Jurkat, Clone E6-1 (cell line): ENCODE data around the gene PTGER3.

Source experiments
- DNase-seq: peaks from one replicate; pipeline ENCODE4 v3.0.0-alpha.2; 2011; ENCODE audit warnings: low read depth, low spot score
- H3K4me3 ChIP-seq: 2 replicates; pipeline ENCODE4 v1.5.1; 2011; ENCODE audit warnings: mild to moderate bottlenecking, low read length, control low read depth, moderate library complexity

The PTGER3 gene

DNA sequence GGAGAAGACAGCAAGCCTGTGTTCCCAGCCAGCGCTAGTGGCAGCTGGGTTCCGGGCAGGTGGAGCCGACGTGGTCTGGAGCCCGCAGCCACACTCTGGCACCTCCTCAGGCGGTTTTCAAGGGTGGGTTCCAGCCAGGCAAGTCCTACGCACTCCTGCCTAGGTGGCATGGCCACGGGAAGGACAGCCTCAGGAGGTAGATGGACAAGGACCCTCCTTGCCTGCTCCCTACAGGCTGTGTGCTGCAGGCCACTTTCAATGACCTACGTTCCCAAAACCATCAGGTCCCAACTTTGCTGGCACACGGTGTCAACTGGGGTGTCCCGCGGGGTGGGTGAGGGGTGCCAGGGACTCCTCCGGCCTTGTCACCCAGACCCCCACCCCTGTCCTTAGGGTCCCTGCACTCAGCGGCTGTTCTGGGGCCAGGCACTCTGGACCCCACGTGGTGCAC lies 6.7 kb upstream of the PTGER3 start:
- H3K4me3 ChIP-seq, result no peak overlapping the region
- DNase-seq, result no peak

DNA sequence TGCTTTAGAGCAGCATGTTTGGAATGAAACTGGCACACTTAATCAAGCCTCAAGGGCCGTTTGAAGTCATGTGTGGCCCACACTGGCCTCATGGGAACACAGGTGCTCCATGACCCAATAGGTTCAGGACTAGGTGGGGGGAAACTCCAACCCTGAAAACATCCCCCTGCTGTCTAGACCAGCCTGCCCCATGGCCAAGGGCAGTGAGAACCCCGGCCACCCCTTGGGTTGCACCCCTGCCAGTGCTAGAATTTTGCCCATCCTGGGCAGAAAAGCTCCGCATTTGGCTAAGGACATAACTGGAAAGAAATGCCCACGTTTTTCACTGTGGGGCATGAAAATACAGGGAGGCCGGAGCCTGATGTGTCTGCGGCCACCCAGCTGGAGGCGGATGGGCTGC lies 6.1 kb upstream of the PTGER3 start:
- H3K4me3 ChIP-seq, result no peak overlapping the region
- DNase-seq, result no peak

- H3K4me3 ChIP-seq, result no peak overlapping the region
- no peak for DNase-seq
Observed at GRCh38 chr1:71053146-71053545, 5.5 kb upstream of the PTGER3 start.

- DNase-seq, result peak; percentile 74
- H3K4me3 ChIP-seq, result no peak overlapping the region
Observed at GRCh38 chr1:71049951-71050598, 2.5 kb upstream of the PTGER3 start.

GRCh38 chr1:71046891-71047634 lies 553 bp downstream of the PTGER3 start:
- H3K4me3 ChIP-seq, result peak overlapping the region; percentile 44
- no peak for DNase-seq

GRCh38 chr1:71045463-71046028 lies 2.1 kb downstream of the PTGER3 start:
- H3K4me3 ChIP-seq, result no peak overlapping the region
- no peak for DNase-seq

DNA sequence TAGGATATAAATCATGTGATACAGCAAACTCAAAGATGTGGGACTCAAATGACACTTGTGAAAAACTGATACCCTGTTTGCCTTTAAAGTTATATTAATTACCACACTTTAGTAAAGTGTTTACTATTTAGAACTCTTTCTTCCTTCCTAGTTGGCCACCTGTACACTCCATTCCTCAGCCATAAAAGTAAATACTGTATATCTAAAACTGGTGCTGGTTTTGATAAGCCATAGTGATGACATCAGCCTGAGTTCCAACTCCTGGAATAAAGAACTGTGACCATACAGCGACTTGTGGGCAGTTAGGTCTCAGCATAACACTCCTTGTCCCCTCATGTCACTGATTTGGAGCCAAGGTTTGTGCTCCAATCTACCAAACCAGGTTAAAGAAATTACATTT lies 2.8 kb downstream of the PTGER3 start:
- no peak overlapping the region for H3K4me3 ChIP-seq
- DNase-seq, result no peak

DNA sequence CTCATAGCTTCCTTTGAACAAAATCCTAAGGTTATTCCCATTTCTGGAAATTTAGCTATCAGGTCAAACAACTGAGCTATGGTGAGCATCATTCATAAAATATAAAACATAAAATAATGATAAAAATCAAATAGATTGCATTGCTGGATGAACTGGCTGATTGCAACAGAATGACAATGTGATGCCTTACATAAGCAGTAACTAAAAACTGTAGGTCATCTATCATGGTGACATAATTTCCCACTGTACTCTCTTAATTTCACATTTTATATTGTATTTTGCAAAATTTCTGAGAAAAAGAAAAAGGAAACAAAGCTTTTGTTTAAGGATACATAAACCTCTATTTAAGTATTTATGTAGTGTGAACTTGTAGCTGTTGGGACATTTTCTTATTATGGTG lies 4.6 kb downstream of the PTGER3 start:
- DNase-seq, result no peak
- no peak overlapping the region for H3K4me3 ChIP-seq

- H3K4me3 ChIP-seq, result no peak overlapping the region
Observed at GRCh38 chr1:71041806-71042205, 5.8 kb downstream of the PTGER3 start.

GRCh38 chr1:71039661-71040262 lies 7.9 kb downstream of the PTGER3 start:
- no peak overlapping the region for H3K4me3 ChIP-seq
- DNase-seq, result no peak

More at GRCh38 chr1:71041806-71042205, 5.8 kb downstream of the PTGER3 start:
- no peak for DNase-seq

GRCh38 chr1:71038942-71039341 lies 8.7 kb downstream of the PTGER3 start:
- no peak overlapping the region for H3K4me3 ChIP-seq
- DNase-seq, result no peak

GRCh38 chr1:71037829-71038620 lies 9.6 kb downstream of the PTGER3 start:
- DNase-seq, result no peak
- H3K4me3 ChIP-seq, result no peak overlapping the region

DNA sequence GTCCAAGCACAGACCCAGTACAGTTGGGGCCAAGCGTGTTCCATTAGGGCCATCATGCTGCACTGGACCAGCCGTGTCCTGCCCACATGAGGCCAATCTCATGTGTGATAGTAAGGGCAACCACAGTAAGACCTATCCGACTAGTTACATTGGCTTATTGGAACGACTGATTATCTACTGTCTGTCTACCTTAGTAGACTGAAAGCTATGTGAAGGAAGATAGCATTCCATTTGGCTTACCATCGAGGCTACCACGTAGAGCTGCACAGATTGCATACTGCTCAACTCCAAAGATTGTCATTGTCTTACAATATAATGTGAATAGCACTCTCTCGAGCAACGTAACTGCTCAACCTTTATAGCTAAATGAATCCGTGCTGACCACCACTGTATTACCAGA lies 10.6 kb downstream of the PTGER3 start:
- H3K4me3 ChIP-seq, result no peak overlapping the region
- DNase-seq, result no peak

DNA sequence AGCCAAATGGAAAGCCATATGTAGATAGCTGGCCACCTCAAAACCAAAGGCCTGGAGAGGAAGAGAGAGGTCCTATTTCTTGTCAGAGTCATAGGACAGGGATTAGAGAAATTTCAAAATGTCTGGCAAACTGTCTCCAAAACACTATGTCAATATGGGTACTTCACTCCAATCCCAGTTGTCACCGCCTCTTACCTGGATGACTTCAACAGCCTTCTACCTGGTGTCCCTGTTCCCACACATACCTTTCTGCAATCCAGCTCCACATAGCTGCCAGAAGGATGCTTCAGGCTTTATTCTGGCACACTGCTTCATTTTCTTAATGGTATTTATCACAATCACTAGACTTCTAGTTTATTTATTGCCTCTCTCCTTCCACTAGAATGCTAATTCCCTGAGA lies 14.5 kb downstream of the PTGER3 start:
- no peak for DNase-seq
- no peak overlapping the region for H3K4me3 ChIP-seq

DNA sequence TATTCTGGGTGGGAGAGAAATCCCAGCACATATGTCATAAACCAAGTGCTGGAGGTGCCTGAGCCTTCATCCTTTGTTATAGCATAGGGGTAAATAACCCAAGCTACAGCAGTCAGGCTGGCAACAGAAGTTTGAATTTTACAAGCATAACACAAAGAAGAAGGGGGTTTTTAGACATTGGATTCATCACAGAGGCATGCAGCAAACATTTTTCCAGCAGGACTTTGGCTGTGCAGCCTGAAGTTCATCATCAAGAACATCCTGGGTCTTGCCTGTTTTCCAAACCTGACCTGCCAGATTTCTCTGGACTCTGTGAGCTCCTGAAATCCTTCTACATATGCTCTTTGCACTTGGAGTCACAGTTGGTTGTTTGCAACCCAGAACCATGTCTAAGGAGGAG lies 16.2 kb downstream of the PTGER3 start:
- no peak overlapping the region for H3K4me3 ChIP-seq
- no peak for DNase-seq

DNA sequence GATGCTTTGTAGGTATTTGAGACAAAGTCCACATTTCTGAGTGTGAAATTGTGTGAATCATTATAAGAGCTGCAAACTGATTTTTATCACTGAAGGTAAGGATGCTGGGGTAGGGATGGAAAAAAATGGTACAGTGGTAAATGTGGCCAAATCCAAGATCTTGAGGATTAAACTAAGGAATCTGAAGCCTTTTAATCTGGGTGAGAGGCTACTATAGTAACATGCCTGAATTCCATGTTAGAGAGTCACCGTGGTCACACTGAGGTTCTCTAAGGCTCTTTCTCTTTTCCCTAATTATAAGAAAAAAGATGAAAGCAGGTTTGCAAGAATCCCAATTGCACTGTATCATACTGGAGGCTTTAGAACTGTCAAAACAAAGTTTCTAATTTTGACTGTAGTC lies 17.6 kb downstream of the PTGER3 start:
- no peak overlapping the region for H3K4me3 ChIP-seq
- no peak for DNase-seq

- no peak overlapping the region for H3K4me3 ChIP-seq
- DNase-seq, result no peak
Observed at GRCh38 chr1:71028981-71029380, 18.6 kb downstream of the PTGER3 start.

DNA sequence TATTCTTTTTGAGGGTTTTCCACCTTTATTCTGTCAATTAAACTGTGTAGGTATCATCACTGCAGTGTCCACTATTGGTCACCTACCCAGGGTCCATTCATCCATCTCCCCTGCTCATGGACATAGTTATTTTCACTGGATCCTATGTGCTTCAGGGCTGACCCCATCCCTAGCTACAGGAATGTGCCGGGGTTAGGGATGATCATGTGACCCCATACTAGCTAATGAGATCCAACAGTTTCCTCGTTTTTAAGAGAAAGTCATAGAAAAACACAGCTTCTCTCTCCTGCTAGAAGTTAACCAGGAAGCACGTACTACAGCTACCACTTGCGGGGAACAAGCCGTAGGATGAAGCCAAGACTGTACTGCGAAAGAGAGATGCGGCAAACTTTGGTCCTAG lies 19.6 kb downstream of the PTGER3 start:
- no peak for DNase-seq
- H3K4me3 ChIP-seq, result no peak overlapping the region

DNA sequence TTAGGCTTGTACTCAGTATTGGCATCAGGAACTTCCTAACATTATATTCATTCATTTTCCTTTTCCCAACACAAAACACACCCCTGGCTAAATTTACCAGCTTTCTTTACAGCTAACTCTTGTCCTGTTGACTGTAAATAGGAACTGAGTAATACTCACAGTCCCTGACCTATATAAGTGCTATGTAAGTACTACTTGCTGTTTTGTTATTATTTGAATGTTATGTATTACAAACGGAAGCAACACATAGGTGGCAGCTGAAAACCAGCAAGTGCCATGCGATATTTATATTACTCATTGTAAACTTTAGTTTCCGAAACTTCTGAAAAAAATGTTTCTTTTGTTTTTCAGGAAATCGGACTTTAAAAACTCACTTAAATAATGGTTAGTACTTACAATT lies 21.5 kb downstream of the PTGER3 start:
- no peak for DNase-seq
- no peak overlapping the region for H3K4me3 ChIP-seq
